GM21381 (cell line): Measurements from ENCODE around the gene C4orf36.
A peak's percentile ranks its signal among the peaks of the same experiment; 100 is the strongest.

Source experiments
- ATAC-seq: cut with Tn5 transposase; IDR thresholded peaks from one replicate; pipeline ENCODE4 v1.9.1; 2021; ENCODE audit warnings: mild to moderate bottlenecking, moderate library complexity; ENCODE audit not compliant: unreplicated experiment

Gene C4orf36, protein sequence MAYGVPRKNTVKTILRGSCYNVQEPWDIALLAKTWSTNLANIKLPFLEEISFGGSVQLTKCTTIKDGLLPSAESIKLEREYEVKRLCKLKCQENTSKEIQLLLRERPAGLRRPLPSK

DNA sequence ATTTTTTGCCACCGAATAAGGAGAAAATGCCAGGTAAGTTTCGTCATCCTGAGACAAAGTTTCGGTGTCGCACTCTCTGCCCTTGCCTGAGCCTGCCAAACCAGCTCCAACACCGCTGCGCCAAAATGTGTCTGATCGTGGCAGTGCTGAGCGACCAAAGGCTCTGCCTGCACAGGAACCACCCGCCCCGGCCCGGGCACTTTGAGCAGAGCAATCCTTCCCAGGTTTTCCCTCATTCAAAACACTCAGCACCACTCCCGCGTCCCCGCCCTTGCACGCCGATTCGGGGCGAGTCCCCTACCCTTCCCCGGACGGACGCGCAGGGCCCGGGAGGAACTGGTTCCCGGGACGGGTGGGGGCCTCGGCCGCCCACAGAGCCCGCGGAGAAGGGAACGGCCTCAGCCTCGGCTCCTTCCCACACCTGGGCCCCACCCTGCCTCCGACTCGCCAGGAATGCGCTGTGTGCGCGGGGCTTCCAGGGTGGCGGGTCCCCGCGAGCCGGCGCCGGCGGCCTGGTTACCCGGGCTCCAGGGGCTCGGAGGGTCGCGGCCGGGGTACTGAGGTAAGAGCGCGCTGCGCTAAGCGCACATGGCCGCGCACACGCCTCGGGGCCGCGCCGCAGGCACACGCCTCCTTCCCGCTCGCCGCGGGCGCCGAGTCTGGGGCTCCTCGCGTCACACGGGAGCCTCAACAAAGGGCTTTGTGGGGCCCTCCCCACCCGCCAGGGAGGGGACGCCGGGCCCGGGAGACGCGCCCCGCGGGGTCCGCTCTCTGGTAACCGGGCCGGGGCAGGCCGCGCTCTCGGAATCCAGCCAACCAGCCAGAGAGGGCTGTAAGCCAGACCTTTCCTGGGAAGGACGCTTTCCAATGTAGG is at the start of gene C4orf36:
C4orf36 (minus strand) TSS at position 661 of the 874 bp plus-strand sequence. CDS start 902 bp downstream, outside the sequence.
- peak; percentile 68 for ATAC-seq

DNA sequence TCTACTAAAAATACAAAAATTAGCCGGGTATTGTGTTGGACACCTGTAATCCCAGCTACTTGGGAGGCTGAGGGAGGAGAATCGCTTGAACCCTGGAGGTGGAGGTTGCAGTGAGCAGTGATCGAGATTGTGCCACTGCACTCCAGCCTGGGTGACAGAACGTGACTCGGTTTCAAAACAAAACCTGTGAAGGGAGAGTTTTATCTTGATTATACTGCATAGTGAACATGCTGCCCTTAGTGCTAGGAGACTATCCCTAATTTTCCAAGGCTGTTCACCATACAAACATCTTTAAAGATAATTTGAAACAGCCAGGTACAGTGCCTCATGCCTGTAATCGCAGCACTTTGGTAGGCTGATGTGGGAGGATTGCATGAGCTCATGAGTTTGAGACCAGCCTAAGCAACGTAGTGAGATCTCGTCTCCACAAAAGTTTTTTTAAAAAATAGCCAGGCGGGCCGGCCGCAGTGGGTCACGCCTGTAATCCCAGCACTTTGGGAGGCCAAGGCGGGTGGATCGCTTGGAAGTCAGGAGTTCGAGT is 48.8 kb upstream of the C4orf36 start:
- ATAC-seq = no peak

DNA sequence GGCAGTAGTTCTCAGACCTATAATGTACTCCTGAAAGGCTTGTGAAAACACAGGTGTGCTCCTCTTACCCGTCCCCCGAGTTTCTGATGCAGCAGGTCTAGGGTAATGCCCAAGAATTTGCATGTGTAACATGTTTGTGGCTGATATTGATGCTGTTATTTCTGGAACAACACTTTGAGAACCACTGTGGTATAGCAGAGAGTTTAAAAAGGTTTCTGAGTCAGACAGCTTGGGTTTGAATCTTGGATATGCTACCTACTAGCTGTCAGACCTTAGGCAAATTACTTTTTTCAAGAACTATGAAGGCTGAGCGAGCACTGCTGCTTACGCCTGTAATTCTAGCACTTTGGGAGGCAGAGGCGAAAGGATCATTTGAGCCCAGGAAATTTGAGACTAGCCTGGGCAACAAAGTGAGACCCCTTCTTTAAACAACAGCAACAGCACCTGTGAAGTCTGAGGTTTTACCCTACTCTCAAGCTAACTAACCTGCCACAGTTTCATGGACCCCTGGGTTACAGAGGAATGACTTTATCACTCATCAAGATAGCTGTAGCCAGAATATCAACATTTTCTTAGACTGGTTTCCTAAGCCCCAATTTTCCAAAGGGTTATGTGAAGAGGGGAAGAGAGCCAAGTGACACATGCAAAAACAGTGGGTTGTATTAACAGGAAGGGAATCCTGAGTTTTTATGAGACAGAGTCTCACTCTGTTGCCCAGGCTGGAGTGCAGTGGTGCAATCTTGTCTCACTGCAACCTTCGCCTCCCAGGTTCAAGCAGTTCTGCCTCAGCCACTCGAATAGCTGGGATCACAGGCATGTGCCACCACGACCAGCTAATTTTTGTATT is 47.7 kb upstream of the C4orf36 start:
- peak; percentile 53 for ATAC-seq

DNA sequence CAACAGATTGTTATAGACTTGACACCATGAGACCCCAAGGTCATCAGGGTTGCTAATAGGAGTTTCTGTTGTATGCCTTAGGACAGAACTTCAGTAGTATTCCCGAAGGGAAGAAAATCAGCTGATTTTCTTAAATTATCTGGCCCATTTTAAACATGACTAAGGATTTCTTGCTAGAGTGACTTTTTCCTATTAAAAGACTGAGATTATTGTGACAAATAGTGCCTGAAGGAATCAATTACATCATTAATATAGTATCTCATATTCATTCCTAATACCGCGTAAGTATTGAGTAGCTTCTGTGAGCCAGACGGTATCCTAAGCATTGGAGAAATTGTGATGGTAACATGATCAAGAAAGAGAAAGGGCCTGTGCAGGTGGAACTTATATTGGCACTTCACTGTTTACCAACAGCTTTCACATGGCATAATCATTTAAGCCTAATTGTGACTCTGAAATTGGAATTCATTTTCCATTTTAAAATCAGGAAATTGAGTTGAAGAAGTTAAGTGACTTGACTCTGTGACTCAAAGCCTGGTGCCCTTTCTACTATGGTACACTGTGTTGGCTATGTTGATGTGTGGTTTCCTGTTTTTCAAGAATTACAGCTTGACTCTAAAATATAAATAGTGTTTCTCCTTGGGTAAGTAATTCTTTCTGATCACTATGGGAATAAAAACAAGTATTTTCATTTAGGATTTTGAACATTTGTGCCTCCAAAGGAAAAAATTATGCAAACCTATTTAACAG is 46.7 kb upstream of the C4orf36 start:
- no peak for ATAC-seq

DNA sequence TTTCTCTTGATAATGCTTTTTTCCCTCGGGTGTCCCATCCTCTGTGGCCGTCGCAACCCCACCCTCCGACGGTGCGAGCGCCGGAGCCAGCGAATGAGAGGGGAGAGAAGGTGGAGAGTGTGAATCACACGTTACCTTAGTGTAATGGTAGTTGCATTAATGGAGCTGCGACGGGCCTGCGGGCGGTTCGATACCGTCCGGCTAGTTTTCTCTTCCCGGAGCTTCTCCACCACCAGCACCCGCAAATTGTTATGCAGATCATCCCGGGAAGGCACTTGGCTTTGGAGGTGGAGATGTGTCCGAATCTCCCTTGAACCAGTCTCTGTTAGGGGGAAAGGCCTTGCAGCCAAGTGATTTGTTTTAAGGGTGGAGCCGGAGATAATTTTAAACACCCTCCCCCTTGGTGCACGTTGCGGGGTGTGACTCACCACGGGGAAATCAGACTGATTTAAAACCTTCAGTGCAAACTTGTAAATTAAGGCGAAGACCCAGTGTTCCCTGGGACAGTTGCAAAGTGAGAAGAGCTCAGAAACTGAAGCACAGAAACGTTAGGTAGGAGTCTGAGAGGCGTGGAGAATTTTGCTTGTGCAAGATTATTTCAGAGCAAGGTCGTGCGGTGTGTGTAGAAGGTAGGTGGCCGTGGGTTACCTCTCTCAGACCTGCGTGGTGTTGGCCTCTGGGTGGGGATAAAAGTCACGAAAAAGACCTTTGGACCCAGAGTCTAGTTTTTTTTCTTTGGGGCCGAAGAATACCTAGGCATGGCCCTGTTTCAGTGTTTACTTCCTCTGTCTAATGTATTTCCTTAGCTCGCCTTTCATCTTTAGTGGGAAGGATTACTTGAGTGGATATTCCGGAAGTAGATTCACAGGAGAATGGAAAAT is 43.9 kb upstream of the C4orf36 start:
- ATAC-seq = peak; percentile 31

DNA sequence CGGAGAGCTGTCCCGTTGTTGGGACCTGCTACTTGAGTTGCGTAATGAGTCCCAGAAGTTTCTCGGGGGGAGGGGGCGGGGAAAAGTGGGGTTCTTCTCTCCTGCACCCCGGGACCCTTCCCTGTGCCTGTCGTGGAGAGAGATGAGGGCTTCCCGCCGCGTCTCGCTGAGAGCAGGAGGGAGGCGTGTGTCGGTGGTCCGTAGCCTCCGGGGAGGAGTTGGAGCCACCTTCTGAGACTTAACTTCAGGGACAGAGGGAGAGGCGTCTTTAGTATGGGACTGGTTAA is 43.3 kb upstream of the C4orf36 start:
- no peak for ATAC-seq

DNA sequence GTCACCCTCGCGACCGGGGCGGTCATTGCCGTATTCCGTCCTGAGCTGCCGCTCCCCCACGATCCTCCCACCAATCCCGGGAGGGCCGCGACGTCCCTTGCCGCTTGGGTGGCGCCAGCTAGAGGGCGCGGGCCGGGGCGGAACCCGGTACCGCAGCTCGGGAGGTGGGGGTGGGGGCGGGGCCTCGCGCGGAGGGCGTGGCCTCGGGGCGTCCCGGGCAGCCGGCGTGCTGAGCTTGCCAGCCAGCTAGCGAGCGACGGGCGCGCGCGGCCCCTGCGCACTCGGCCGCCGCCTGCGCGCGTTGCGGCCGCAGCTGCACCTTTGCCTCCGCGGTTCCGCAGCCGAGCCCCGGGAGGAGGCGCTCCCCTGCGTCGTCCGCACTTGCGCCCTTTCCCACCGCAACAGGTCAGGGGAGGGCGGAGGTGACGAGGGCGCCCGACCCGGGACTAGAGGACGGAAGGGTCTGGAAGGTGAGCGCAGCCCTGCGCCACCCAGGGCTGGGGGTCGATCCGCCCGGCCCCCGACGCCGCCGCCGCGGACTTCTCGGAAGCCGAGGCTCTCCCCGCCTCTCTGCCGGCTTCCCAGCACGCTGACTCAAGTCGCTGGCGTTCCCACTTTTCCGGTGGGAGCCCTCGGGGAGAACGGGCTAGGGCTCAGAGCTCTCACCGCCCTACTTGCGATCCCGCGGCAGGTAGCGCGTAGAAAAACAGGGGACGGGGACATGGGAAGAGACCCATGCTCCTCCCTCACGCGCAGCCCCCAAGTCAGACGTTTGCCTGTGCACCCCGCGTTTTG is 42.7 kb upstream of the C4orf36 start, which contains the start of gene AFF1:
AFF1 (plus strand) TSS at position 241 of the 795 bp plus-strand sequence. CDS start 13,523 bp downstream, outside the sequence.
- peak; percentile 48 for ATAC-seq

DNA sequence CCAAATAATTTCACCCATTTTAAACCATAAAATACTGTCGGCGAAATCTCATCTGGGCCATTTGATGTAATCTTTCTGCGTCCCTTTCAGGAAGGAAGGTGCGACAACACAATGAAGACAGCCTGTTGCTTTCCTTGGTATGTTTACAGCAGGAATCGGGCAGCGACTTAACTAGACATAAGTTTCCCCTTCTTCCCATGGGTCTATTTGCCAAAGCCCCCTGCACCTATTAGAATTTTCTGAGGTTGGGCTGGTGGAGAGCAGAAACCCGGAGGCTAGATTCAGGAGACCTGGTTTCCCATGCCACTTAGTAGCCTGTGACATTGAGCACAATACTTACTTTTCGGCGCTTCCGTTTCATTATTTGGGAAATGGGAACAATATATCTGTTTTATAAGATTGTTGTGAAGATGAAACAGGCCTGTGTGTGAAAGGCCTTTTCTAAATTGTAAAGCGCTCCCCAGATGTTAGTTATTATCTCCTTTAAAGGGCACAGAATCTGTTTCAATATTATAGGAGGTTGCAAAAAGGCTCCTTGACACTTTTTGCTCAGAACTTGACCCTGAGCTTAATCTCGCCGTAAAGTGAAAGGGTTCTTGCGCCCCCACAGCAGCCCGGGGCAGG is 42.0 kb upstream of the C4orf36 start:
- no peak for ATAC-seq

DNA sequence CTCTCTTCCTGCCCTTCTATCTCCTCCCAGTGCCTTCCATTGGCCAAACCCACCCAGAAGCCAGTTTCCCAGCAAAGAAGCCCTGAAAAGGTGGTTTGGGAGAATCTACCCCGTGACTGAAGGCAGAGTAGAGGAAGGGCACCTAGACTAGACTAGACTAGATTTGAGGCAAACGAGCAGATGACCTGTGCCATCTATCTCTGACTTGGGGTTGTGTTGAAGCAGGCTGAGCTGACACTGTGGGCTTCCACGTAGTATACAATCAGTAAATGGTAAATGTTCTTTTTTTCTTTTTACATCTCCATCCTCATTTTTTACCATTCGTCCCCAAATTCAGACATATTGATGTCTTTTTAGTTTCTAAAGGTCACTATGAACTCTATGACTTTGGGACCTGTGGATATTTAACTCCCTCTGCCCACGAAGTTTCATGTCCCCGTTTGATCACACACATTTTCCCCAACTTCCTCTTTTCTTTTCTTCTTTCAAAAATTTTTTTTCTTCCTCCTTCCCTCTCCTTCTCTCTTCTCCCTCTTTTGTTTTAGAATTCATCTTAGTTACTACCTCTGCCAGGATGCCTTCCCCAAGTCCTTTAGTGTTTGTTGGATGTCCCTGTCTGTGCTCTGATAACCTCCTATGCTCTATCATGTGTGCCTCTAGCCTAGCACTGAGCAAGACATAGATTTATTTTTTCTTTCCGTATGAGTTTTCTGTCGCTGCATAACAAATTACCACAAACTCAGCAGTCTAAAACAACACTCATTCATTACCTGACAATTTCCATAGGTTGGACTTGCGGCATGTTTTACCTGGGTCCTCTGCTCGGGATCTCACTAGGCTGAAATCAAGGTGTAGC is 36.4 kb upstream of the C4orf36 start:
- ATAC-seq = no peak

DNA sequence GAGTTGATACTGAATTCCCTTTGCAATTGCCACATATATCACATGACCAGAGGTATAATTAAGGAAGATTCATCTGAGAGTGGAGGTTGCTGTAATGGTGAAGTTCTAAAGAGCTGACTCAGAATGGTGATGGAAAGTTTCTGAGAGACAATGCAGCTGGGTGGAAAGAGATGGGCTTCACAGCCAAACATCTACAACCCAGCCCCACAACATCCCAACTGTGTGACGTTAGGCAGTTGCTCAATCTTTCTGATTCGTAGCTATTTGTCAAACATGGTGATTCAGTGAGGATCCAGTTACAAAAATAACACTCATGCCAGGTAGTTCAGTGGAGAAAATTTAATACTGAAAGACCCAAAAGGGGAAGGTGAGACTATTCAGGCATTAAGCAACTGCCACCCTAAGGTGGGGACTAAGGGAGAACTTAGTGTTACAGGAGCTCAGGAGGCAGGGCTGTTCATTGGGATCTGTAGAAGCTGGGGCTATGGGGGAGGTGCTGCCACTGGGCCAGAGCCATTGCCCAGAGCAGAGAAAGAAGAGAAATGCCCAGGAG is 35.7 kb upstream of the C4orf36 start:
- no peak for ATAC-seq

DNA sequence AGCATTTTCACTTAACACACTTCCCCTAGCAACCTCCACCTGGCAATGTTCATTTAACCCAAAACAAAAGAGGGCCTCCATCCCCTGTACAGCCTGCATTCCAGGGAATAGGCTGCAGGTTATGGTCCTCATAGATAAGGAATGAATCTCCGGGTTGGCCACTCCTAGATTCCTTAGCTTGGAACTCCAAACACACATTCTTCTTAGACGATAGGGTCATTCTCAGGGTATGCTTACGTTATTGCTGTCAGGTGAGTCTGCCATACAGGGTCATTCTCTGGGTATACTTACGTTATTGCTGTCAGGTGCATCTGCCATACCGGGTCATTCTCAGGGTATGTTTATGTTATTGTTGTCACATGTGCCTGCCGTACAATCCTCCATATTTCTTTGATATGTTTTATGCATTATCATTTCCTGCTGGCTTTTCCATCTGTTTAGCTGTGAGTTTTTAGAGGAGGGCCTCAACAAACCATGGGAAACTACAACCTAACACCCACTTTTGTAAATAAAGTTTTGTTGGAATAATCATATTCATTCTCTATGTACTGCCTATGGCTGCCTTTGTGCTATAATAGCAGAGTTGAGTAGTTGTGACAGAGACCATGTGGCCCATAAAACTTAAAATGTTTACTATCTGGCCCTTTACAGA is 34.3 kb upstream of the C4orf36 start:
- ATAC-seq = no peak

DNA sequence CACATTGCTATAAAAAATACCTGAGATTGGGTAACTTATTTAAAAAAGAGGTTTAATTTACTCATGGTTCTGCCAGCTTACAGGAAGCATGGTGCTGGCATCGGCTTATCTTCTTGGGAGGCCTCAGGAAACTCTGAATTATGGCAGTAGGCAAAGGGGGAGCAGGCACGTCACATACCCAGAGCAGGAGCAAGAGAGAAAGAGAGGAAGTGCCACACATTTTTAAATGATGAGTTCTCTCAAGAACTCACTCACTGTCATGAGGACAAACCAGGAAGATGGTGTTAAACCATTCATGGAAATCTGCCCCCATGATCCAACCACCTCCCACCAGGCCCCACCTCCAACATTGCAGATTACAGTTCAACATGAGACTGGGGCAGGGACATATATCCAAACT is 32.6 kb upstream of the C4orf36 start:
- ATAC-seq = no peak

DNA sequence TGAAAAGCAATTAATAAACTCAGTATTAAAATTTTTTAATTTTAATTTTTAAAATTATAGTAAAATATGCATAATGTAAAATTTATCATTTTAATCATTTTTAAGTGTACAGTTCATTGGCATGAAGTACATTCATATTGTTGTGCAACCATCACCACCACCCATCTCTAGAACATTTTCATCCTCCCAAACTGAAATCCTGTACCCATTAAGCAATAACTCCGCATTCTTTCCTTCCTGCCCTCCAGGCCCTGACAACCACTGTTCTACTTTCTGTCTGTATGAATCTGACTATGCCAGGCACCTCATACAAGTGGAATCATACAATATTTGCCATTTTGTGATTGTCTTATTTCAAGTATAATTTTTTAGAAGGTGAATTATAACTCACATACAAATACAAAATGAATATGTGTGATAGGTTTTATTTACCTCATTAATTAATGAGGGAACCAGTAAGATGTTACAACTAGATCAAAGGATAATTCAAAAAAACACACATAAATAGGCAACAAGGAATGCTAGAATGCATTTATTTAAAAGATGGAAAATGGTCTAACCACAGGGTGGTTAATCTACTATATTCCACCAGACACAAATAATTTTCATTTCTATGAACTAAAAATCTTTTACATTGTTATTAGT is 29.5 kb upstream of the C4orf36 start:
- ATAC-seq = no peak

DNA sequence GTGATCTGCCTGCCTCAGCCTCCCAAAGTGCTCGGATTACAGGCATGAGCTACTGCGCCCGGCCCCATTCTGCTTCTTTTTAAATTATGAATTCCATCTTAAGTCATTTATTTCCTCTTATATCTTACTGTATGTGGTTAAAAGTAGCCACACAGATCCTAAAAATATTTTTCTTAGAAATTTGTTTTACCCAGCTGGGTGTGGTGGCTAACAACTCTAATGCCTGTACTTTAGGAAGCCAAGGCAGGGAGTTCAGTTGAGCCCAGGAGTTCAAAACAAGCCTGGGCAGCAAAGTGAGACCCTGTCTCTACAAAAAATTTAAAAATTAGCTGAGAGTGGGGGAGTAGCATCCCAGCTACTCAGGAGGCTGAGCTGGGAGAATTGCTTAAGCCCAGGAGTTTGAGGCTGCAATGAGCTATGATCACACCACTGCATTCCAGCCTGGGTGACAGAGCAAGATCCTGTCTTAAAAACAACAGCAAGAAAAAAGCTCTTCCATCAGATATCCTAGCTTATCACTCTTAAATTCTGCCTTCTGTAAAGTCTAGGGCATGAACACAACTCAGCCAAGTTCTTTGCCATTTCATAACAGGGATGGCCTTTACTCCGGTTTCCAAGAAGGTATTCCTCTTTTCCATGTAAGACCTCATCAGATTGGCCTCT is 27.5 kb upstream of the C4orf36 start:
- no peak for ATAC-seq

DNA sequence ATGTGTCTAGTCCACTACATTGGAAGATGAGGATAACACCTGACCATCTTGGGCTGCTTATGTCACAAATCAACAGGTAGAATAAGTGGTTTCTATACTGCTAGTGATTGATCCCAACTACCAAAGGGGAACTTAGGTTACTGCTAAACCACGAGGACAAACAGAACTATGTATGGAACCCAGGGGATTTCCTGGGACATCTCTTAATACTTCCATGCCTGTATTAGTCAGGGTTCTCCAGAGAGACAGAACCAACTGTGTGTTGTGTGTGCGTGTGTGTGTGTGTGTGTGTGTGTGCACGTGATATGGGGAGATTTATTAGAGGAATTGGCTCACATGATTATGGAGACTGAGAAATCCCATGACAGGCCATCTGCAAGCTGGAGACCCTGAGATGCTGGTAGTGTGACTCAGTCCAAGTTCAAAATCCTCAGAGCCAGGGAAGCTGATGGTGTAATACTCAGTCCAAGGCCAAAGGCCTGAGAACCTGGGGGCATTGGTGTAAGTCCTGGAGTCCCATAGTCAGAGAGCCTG is 26.4 kb upstream of the C4orf36 start:
- no peak for ATAC-seq
